Measurements from ENCODE around the gene LGALS1.

DNA sequence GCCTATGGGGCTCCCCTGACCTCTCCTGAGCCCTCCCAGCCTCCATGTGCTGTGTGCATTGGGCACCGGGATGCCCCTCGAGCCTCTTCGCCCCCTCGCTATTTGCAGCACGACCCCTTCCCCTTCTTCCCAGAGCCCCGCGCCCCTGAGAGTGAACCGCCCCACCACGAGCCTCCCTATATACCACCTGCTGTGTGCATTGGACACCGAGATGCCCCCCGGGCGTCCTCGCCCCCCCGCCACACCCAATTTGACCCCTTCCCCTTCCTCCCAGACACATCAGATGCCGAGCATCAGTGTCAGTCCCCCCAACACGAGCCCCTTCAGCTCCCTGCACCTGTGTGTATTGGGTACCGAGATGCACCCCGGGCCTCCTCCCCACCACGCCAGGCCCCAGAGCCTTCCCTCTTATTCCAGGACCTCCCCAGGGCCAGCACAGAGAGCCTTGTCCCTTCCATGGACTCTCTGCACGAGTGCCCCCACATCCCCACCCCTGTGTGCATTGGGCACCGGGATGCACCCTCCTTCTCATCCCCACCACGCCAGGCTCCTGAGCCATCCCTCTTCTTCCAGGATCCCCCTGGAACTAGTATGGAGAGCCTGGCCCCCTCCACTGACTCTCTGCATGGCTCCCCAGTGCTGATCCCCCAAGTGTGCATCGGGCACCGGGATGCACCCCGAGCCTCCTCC is 50.3 kb downstream of the LGALS1 start:
- TF ChIP-seq, protein P1, sequence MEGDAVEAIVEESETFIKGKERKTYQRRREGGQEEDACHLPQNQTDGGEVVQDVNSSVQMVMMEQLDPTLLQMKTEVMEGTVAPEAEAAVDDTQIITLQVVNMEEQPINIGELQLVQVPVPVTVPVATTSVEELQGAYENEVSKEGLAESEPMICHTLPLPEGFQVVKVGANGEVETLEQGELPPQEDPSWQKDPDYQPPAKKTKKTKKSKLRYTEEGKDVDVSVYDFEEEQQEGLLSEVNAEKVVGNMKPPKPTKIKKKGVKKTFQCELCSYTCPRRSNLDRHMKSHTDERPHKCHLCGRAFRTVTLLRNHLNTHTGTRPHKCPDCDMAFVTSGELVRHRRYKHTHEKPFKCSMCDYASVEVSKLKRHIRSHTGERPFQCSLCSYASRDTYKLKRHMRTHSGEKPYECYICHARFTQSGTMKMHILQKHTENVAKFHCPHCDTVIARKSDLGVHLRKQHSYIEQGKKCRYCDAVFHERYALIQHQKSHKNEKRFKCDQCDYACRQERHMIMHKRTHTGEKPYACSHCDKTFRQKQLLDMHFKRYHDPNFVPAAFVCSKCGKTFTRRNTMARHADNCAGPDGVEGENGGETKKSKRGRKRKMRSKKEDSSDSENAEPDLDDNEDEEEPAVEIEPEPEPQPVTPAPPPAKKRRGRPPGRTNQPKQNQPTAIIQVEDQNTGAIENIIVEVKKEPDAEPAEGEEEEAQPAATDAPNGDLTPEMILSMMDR (conservative IDR thresholded peaks at IDR 0.05) = no peak
- no peak for TF ChIP-seq ZFX (IDR thresholded peaks at IDR 0.05)

All from C4-2B (cell line).